ENCODE results near the gene ASIC2. TPM values are rescaled to one million over a fixed set of nuclear protein-coding genes. Genes with fewer than 3 reads are reported as not detected.

ASIC2 gene
- total RNA-seq, 1 donor from 2014 or later = not detected

- H3K4me1 Mint-ChIP-seq (ENCODE audit: unreplicated experiment) = no peaks in the 10 kb centered on the region
- peaks cover 7% of the 10 kb centered on the region for H3K27me3 Mint-ChIP-seq (ENCODE audit: unreplicated experiment)
- H3K27ac Mint-ChIP-seq (ENCODE audit: unreplicated experiment) = no peak overlapping the region
- no peaks in the 10 kb centered on the region for H3K36me3 Mint-ChIP-seq (ENCODE audit: low read depth, unreplicated experiment)
- no peak for TF ChIP-seq CTCF (IDR thresholded peaks at IDR 0.05; ENCODE audit: unreplicated experiment)
- no peak overlapping the region for H3K4me3 Mint-ChIP-seq (ENCODE audit: unreplicated experiment)
- no peak for DNase-seq (ENCODE audit: low spot score)
- no peaks in the 10 kb centered on the region for H3K9me3 Mint-ChIP-seq (ENCODE audit: unreplicated experiment)
These were observed 273.8 kb downstream of the ASIC2 start for GRCh38 chr17:33019161-33019890.

- Mint-ChIP-seq H3K4me3 (ENCODE audit: unreplicated experiment) (no peak overlapping the region), H3K9me3 (ENCODE audit: unreplicated experiment) (no peaks in the 10 kb centered on the region), H3K27ac (ENCODE audit: unreplicated experiment) (no peak overlapping the region), H3K4me1 (ENCODE audit: unreplicated experiment) (no peaks in the 10 kb centered on the region), H3K36me3 (ENCODE audit: low read depth, unreplicated experiment) (no peaks in the 10 kb centered on the region), H3K27me3 (ENCODE audit: unreplicated experiment) (peaks cover 5% of the 10 kb centered on the region)
- DNase-seq (ENCODE audit: low spot score) = no peak
- no peak for TF ChIP-seq CTCF (IDR thresholded peaks at IDR 0.05; ENCODE audit: unreplicated experiment)
These were observed 275.7 kb downstream of the ASIC2 start for GRCh38 chr17:33017366-33017765.

GRCh38 chr17:33016920-33017319 is 276.2 kb downstream of the ASIC2 start:
- H3K36me3 Mint-ChIP-seq (ENCODE audit: low read depth, unreplicated experiment) = no peaks in the 10 kb centered on the region
- peaks cover 5% of the 10 kb centered on the region for H3K27me3 Mint-ChIP-seq (ENCODE audit: unreplicated experiment)
- H3K27ac Mint-ChIP-seq (ENCODE audit: unreplicated experiment) = no peak overlapping the region
- no peak for TF ChIP-seq CTCF (IDR thresholded peaks at IDR 0.05; ENCODE audit: unreplicated experiment)
- no peak overlapping the region for H3K4me3 Mint-ChIP-seq (ENCODE audit: unreplicated experiment)
- DNase-seq (ENCODE audit: low spot score) = no peak
- H3K4me1 Mint-ChIP-seq (ENCODE audit: unreplicated experiment) = no peaks in the 10 kb centered on the region
- no peaks in the 10 kb centered on the region for H3K9me3 Mint-ChIP-seq (ENCODE audit: unreplicated experiment)

- H3K4me3 Mint-ChIP-seq (ENCODE audit: unreplicated experiment) = no peak overlapping the region
- H3K27ac Mint-ChIP-seq (ENCODE audit: unreplicated experiment) = no peak overlapping the region
- no peak for DNase-seq (ENCODE audit: low spot score)
- H3K27me3 Mint-ChIP-seq (ENCODE audit: unreplicated experiment) = peaks cover 5% of the 10 kb centered on the region
- H3K9me3 Mint-ChIP-seq (ENCODE audit: unreplicated experiment) = no peaks in the 10 kb centered on the region
- no peaks in the 10 kb centered on the region for H3K4me1 Mint-ChIP-seq (ENCODE audit: unreplicated experiment)
- no peak for TF ChIP-seq CTCF (IDR thresholded peaks at IDR 0.05; ENCODE audit: unreplicated experiment)
- no peaks in the 10 kb centered on the region for H3K36me3 Mint-ChIP-seq (ENCODE audit: low read depth, unreplicated experiment)
These were observed 277.3 kb downstream of the ASIC2 start for GRCh38 chr17:33015716-33016346.

GRCh38 chr17:33014751-33015150 is 278.3 kb downstream of the ASIC2 start:
- Mint-ChIP-seq H3K4me3 (ENCODE audit: unreplicated experiment) (no peak overlapping the region), H3K36me3 (ENCODE audit: low read depth, unreplicated experiment) (no peaks in the 10 kb centered on the region), H3K27ac (ENCODE audit: unreplicated experiment) (no peak overlapping the region), H3K27me3 (ENCODE audit: unreplicated experiment) (peaks cover 5% of the 10 kb centered on the region), H3K4me1 (ENCODE audit: unreplicated experiment) (no peaks in the 10 kb centered on the region), H3K9me3 (ENCODE audit: unreplicated experiment) (no peaks in the 10 kb centered on the region)
- no peak for DNase-seq (ENCODE audit: low spot score)
- no peak for TF ChIP-seq CTCF (IDR thresholded peaks at IDR 0.05; ENCODE audit: unreplicated experiment)

Measured in endothelial cell (in vitro differentiated cells).